Thyroid gland (tissue), 4 donors: Measurements from ENCODE around the gene PPP3R1.

ENCODE experiments used
- CTCF ChIP-seq, 6 experiments: fragments of 200-600 bp in 3 of 6; fragments of 450-650 bp in 3 of 6; sonication (generic) in 3 of 6; IDR thresholded peaks; one replicate each; pipeline ENCODE4 v1.5.1; 2016 to 2019; ENCODE audit warnings: antibody characterized with exemption in 6 of 6, mild to moderate bottlenecking in 2 of 6, inconsistent platforms in 1 of 6, moderate library complexity in 1 of 6
- POLR2A ChIP-seq, 2 donors: fragments of 450-650 bp; IDR thresholded peaks; one replicate each; pipeline ENCODE4 v1.6.1; 2017; ENCODE audit warnings: antibody characterized with exemption in 2 of 2, mild to moderate bottlenecking in 2 of 2, moderate library complexity in 1 of 2

- TF ChIP-seq CTCF (IDR thresholded peaks at IDR 0.05) (peak in 3 of 6 experiments; percentile 21 to 45 (median 27)), POLR2A (IDR thresholded peaks at IDR 0.05) (no peak)
These were observed 66.7 kb downstream of the PPP3R1 start for GRCh38 chr2:68185541-68186164.
